CD1c-positive myeloid dendritic cell (primary cell): ENCODE data around the gene TBCD.
"Not testable (repeated sequence)": the region's sequence is repeated elsewhere in the genome, so short reads cannot be mapped to it uniquely, and the experiment has no call there.

Source experiments
- DNase-seq: peaks from one replicate; pipeline ENCODE4 v3.0.0-alpha.2; 2016; ENCODE audit errors: extremely low spot score

Gene TBCD

GRCh38 chr17:82970067-82970466 is 218.2 kb downstream of the TBCD start:
- DNase-seq: no peak

- no peak for DNase-seq
Measured at GRCh38 chr17:82970818-82971590, 219.1 kb downstream of the TBCD start.

GRCh38 chr17:82972836-82973372 is 221.0 kb downstream of the TBCD start:
- DNase-seq: no peak

DNA sequence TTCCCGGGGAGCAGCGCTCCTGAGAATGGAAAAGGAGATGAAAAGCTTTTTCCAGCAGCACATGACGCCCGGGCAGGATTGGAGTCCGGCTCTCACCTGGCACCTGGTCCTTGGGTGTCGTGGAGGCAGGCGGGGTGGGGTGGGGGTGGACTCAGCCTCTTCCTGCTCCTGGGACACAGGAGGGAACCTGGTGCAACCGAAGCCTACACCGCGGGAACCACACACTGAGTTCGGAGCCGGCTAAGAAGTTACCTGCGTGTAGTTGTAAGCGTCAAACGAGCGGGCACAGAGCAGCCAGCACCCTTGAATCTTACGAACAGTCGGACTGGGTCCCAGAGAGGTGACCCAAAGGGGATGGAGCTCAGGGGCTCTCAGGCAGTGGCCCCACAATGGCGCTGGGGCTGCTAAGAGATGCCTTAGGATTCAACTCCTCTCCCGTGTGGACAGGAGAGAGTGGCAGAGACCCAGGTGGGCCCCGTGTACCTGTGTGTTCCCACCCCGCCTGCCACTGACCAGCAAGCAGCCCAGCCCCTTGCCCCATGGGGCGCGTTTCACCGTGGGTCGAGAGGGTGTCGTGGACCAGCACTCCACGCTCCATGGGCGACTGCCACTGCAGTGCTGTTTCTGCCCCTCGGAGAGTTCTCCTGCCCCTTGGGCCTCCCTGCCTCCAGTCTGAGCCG is 221.7 kb downstream of the TBCD start:
- DNase-seq: no peak

- no peak for DNase-seq
Measured at GRCh38 chr17:82974136-82974952, 222.5 kb downstream of the TBCD start.

GRCh38 chr17:82976982-82977488 is 225.2 kb downstream of the TBCD start:
- no peak for DNase-seq

DNA sequence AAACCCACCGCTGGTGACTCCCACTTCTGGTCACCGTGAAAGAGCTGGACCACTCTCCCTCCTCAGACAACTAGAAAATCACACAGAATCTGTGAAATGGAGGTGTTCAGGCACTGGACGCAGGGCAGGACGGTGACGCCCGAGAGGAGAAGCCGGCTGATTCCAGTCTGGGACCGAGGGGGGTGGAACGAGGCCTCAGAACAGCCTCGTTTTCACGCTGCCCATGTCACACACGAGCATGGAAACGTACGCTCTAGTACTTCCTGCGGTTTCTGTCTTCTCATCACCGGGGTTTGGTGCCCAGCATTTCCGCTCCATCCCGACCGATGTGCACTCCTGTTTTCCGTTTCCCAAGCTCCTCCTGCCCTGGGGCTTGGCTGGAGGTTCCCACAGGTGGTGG is 225.7 kb downstream of the TBCD start:
- no peak for DNase-seq

GRCh38 chr17:82978765-82979349 is 227.0 kb downstream of the TBCD start:
- peak; percentile 89 for DNase-seq

GRCh38 chr17:82979718-82980117 is 227.9 kb downstream of the TBCD start:
- DNase-seq: no peak

DNA sequence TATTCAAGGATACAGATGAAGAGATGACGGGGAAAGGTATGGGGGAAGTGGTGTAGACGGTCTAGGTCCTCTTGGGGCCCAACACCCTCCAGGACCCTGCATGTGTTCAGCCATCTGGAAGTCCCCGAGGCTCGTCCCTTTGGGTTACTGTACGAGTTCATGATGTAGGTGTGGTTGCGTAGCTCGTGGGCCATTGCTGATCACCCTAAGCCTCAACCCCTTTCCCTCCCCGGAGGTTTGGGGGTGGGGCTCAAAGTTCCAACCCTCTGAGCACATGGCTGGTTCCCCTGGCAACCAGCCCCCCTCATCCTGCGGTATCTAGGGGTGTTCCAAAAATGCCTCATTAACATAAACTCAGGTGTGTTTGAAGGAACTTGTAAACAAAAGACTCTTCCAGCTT is 228.8 kb downstream of the TBCD start:
- DNase-seq: no peak

DNA sequence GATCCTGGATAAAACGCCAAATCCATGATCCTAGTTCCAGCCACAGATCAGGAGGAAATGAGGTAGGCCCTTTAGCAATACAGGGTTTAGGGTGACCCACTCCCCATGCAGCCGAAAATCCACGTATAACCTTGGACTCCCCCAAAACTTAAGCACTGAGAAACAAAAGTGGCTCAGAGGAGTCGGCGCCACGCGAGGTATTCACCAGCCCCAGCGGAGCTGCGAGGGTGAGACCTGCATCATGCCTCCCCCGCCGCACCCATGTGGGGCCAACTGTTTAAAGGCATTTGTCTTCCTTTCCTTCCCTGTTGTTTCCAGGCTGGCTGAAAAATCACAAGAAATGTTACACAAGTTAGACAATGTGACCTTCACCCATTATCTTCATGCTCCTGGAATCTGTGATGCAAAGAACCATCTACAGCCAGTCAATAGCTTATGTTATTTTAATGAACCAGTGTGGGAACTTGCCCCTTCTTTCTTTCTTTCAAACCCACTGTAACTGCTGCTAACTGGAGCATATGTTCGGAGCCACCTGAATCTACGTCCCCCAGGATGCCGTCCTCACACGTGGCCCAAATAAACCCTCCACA is 229.4 kb downstream of the TBCD start:
- DNase-seq: no peak

DNA sequence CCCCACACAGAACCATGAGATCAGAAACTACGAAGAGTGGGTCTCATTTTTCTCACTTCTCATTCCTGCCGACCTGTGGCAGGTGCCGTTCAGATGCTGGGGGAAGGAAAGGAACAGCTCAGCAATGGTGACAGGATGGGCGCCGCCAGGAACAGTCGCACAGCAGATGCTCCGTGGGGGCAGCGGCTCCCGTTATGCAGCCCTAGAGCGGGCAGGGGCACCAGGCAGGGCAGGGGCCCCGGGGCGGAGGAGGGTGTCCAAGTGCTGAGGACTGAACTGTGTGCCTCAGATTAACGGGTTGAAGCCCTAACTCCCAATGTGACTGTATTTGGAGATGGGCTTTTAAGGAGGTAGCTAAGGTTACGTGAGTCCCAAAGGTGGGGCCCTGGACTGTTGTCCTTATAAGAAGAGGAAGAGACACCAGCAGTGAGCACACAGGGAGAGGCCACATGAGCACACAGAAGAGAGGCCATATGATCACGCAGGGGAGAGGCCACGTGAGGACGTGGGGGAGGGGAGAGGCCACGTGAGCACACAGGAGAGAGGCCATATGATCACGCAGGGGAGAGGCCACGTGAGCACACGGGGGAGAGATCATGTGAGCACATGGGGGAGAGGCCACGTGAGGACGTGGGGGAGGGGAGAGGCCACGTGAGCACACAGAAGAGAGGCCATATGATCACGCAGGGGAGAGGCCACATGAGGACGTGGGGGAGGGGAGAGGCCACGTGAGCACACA is 231.8 kb downstream of the TBCD start:
- no peak for DNase-seq

DNA sequence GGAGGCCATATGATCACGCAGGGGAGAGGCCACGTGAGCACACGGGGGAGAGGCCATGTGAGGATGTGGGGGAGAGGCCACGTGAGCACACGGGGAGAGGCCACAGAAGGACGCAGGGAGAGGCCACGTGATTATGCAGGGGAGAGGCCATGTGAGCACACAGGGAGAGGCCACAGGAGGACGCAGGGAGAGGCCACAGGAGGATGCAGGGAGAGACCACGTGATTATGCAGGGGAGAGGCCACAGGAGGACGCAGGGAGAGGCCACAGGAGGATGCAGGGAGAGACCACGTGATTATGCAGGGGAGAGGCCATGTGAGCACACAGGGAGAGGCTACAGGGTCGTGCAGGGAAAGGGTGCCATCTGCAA is 232.4 kb downstream of the TBCD start:
- DNase-seq: not testable (repeated sequence)

DNA sequence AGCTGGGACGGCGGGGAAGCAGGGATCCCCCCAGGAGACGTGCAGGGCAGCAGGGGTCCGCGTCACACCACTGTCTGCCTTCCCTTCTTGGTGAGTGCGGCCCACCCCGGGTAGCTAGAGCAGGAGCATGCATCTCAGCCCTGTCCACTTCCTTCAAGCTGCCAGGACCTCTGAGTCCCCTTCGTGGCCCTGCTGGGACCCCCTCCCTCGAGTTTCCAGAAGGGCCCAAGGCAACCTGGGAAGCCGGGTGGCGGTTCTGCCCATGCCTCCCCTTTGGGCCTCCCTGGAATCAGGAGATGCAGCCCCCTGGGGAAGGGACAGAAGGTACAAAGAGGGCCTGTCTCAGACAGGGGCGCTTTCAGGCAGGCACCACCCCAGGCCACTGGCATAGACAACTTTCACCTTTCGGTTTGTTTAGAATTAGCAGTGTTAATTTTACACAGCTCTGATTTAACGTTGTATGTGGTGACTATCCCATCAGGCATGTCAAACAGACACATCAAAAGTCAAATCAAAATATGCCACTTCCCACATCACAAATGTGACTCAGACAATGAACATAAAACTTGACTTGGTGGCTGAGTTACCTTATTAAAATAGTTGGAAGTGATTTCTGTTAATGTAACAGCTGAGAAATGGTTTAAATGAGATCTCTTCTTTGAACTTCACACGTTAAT is 233.0 kb downstream of the TBCD start:
- DNase-seq: no peak

GRCh38 chr17:82985428-82985805 is 233.6 kb downstream of the TBCD start:
- no peak for DNase-seq

- peak; percentile 24 for DNase-seq
Measured at GRCh38 chr17:82985973-82986372, 234.1 kb downstream of the TBCD start.

- DNase-seq: peak; percentile 60
Measured at GRCh38 chr17:82989051-82989450, 237.2 kb downstream of the TBCD start.

- no peak for DNase-seq
Measured at GRCh38 chr17:82989881-82990280, 238.0 kb downstream of the TBCD start.

- DNase-seq: no peak
Measured at GRCh38 chr17:82993005-82993404, 241.1 kb downstream of the TBCD start.
